Measurements from ENCODE around the gene SLC17A6.

SLC17A6 gene

DNA sequence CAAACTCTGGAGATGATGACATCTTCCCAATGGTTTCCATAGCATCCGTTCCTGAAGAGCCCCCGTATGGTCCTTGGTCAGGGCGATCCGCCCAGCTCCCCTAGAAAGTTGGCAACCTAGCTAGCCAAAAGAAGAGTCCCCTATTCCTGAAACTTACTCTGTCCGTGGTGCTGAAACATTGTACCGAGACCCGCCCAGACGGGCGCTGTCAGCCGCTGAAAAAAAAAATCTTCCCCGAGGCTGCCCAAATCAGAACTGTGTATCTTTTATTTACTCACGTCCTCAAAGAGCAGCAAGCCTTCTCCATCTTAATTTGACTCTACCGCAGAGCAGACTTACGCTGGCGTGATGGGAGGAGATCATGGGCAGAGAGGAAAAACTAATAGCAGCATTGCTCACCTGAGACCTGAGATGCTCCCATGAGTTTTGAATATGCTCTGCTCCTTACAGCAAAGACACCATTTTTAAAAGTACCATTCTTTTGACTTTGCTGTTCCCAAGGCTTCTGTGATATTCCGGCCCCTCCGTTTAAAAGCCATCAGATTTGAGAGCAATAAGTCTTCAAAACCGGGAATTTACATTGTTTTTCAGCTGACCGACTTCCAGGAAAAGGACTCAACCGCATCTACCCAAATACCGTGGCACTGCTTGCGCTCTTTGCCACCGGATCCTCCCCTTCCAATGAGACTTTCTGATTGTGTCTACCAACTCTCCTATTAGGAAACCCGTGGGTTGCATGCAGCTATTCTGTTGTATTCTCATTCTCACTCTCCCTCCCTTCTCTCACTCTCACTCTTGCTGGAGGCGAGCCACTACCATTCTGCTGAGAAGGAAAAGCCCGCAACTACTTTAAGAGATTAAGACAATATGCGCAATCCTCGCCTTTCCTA, at the start of gene SLC17A6:
SLC17A6 (plus strand) TSS at position 786 of the 890 bp plus-strand sequence. CDS start 153 bp downstream, outside the sequence.
- no peak for DNase-seq (ENCODE audit: low read depth)

DNA sequence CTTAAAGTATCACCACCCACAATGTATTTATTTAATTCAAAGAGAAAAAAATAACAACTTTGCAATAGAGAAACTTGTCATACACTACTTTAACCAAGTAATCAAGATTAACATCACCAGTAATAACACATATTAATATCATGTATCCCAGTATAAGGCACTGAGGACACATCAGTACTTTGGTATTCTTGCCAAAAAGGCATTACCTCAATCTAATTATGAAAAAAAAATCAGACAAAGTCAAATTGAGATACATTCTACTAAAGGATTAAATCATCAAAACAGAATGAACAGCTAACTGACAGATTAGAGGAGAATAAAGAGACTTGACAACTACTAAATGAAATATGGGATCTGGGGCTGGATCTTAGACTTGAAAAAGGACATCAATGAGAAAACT, 35.8 kb upstream of the SLC17A6 start:
- DNase-seq (ENCODE audit: low read depth) = no peak

DNA sequence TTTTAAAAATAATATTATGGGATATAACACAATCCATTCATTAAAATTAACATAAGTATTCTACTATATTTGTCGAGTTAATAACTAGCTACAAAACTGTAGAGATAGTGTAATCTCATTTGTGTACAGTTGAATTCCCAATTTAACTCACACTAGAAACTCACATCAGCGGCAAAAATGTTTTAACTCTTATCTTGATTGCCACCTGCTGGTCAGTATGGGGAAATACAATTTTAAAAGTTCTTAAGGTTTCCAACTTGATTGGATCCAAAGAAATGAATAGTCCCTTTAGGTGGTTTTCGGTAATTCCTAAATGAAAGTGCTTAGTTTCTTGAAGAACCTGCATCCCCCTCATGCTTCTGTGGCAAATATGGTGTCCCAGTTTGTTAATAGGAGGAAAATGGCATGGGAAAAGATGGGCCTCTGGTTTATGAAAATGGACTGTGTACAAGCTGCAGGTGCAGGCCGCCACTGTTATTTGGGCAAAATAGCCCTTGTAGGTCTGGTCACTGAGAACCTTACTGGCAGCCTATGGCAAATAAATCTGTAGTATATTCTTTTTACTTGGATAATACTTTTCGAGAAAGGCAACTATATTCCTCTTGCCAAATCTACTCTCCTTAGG, 33.7 kb upstream of the SLC17A6 start:
- DNase-seq (ENCODE audit: low read depth) = no peak

DNA sequence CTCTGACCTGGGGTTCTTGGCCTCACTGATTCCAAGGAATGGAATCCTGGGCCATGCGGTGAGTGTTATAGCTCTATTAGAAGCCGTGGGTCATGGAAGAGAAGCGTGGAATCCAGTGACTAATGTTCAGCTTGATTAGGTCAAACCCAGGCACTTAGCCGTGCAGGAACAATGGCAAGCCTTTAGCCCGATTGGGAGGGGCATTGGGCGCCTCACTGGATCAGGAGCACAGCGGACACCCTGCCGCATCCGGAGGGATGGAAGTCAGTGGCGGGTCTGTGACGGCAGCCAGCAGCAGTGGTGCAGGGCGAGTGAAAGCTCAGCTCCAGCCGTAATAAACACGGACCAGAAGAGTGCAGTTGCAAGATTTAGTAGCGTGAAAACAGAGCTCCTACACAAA, 20.5 kb upstream of the SLC17A6 start:
- no peak for DNase-seq (ENCODE audit: low read depth)

DNA sequence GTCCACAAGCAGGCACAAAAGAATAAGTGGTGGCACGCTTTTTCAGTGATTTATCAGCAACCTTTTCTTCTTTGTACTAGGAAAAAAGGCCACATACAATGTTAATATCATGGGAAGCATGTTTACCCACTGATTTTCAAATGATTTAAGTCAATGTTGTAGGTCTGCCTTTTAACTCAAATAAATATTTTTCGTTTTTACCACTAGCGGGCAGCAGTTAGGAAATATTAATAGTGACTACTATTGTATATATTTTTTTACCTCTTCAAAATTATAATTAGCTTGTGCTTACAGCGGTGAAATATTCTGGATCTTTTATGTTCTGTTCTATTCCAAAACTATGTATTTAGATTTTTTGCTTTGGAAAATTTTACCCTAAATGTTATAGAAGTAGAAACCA, 6.4 kb upstream of the SLC17A6 start:
- DNase-seq (ENCODE audit: low read depth) = no peak

DNA sequence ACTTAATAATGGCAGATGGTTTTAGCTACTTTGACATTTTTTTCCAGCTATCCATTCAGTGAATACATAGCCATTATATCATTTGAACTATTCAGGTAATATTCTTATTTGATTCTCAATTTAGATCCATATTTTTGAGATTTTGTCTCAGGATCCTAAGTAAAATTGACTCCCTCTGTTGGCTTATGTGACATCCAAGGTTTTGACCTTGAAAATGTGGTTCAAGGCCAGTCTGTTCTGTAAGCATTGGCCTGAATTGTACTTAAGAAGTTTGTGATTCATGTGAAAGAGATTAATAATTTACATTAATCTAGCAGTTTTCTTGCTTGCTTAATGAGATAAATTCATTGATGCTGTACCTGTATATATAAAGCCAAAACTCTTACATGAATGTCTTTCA, 1.6 kb upstream of the SLC17A6 start:
- no peak for DNase-seq (ENCODE audit: low read depth)

DNA sequence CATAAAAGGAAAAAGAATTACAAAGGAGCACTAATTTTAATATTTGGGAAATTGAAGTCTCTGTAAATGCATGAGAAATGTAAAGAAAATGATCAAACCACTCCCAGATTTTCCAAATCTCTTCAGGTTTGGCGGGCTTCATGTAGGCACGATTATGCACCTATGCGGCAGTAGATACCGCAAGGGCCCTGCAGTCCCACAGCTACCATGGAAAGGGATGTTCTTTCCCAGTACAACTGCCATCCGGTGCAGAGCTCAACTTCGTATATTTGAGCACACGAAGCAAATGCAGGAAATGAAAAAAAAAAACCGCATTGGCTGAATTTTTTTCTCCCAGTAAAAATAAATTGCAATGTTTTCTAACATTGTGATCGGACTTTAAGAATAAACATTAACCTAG, 1.4 kb downstream of the SLC17A6 start:
- no peak for DNase-seq (ENCODE audit: low read depth)

DNA sequence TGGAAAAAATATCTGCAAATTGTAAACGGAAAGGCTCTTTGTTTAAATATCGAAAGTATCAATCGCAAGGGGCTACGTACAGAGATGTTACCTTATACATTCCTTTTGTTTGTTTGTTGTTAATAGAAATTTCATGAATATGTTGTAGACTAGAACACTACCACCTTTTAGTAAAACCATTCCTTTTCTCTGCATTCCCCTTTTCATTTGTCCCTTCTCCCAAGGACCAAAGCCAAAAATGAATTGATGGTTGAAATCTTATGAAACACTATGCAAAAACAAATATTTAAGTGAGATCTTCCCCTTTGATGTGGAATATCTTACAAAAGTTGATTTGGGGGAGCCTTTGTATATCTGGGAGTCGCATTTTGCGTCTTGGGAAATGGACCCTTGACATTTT, 2.1 kb downstream of the SLC17A6 start:
- no peak for DNase-seq (ENCODE audit: low read depth)

DNA sequence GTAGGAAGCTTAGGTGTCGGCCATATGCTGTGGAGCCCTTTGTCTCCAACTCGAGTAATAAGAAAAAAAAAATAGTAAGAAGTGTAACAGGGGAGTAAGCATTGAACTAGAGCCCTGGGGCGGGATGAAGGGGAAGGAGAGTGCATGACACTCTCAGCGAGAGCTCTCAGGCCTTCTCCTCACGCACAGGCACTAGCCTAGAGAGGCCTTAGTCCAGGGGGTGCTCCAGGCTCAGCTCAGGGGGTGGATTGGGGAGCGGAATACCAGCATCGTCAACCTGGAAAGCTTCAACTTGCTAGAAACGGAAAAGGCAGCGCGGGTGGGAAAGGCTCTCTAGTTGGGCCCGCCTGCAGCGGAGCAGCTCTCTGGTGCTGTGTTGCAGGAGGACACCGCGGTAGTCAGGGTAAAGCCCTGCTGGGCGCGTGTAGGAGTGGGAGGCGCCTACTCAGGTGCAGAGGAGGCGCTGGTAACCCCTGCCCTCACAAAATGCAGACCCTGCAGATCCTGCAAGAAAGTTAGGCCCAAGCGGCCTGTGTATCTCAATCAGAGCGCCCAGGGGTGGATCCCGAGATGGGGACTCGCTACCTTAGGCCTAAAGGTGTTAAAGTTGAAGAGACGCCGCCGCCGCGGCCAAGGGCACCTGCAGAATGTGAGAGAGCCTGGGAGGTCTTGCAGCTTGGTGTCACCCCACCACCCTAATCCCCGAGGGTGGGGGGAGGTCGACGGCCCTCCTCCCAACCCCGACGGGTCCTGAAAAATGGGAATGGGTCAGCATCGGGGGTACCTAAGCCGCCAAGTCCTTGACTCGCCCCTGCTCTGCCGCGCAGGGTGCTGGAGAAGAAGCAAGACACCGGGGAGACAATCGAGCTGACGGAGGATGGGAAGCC, 2.8 kb downstream of the SLC17A6 start:
- no peak for DNase-seq (ENCODE audit: low read depth)

DNA sequence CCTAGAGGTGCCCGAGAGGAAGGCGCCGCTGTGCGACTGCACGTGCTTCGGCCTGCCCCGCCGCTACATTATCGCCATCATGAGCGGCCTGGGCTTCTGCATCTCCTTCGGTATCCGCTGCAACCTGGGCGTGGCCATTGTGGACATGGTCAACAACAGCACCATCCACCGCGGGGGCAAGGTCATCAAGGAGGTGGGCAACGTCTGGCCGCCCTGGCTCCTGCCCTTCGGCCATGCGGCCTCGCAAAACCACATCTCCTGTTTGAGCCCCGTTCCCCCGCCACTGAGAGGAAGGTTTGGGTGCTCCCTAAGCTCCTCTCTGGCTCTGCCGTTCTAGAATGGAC, 3.4 kb downstream of the SLC17A6 start:
- no peak for DNase-seq (ENCODE audit: low read depth)

DNA sequence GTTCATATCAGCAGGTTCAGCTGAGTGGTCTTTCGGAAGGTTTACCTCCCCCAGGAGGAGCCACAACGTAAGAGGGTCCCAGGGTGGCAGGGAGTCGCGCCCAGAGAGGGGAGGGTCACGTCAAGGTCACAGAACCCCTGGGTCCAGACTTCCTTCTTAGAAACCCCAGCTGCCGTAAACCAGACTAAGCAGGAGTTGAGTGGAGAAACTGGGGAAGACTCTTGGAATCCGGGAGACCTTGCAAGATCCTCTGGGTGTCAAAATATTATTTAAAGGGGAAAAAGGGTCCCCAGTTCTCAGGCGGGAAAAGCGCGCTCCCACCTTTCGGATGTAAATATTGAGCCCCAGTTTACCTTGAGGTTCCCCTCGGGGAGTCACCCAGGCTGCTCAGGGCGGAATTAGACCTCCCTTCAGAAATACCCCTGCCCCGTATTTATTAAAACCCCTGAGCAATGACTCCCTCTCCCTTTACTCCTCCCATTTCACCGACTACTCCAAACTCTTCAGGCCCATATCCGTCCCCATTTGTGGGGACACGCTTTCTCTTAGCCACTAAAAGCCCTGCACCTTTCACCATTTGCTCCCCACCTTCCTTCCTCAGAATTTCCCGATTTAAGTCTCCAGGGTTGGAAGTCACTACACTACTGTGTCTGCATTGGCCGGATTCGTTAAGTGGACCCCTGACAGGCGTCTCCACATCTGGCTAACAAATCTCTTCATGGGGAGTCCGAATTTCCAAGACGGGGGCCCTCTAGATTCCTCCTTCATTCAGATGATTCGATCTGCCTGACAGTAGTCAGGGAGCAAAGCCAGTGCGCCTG, 4.2 kb downstream of the SLC17A6 start:
- no peak for DNase-seq (ENCODE audit: low read depth)

DNA sequence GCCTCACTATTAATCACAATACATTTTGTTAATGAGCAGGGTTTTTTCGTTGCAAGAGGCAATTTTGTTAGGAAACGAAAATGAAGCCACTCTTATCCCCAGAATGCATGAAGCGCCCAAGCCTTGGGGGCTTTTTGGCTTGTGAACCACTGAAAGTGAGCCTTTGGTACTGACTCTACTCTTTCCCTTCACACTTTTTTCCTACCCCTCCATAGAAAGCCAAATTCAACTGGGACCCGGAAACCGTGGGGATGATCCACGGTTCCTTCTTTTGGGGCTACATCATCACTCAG, 4.8 kb downstream of the SLC17A6 start:
- no peak for DNase-seq (ENCODE audit: low read depth)

DNA sequence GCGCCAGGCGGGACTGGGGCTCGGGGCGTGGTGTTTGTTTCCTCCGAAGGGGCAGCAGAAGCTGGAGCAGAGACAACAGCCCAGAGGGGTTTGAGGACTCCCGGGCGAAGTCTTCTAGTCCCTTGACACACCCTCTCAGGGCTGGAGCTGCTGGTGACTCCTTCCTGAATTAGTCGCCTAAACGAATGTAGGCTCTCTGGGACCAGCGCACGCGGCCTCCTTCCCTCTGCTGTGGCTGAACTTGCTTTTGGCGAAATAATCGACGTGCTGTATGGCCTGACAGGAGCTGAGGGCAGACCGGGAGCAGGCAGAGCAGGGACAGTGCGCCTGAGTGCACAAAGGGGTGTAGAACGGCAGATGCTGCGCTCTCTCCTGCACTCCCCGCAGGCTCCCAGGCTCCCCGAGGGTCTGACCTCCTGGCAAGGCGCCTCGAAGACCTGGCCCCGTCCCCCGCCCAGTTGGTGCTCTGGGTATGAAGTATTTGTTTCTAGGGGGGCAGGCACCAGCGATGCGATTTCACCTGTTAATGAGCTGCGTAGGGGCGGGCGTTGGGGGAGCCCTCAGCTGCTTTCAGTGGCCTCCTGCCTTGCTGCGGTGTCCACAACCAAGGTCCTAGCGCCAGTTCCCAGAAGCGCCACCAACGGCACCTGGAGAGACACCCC, 5.3 kb downstream of the SLC17A6 start:
- no peak for DNase-seq (ENCODE audit: low read depth)

DNA sequence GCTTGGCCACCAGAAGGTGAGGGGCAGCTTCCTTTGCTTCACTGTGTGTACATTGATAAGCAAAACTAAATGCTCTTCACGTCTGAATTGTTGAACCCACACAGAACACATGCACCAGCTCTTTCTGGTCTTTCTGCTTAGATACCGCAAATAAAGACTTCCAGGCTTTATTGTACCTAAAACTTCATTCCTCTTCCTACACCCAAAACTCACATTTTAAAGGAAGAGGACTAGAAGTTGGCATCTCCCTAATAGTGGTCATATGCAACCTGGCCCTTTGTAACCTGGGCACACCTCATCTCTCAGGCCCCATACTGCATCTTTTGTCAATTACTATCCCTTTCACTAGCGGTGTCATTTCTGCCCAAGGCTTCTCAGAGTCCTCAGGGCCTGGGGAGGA, 5.9 kb downstream of the SLC17A6 start:
- DNase-seq (ENCODE audit: low read depth) = no peak

DNA sequence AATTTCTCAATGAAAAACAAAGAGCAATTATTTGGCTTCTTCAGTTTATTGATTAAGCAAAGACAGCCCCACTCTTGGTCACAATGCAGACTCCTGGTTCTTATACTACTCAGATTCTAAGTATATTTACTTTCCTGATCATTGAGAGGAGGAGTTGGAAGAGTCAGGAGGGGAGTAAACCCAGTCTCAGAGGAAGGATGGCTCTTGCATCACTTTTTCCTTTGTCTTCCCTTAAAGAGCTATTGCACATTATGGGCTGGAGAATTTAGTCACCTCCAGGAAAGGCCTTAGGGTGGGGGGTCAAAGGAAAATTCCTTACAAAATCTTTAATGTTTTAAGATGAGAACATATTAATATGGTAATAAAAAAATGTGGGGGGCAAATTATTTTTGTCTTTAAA, 8.1 kb downstream of the SLC17A6 start:
- DNase-seq (ENCODE audit: low read depth) = no peak

DNA sequence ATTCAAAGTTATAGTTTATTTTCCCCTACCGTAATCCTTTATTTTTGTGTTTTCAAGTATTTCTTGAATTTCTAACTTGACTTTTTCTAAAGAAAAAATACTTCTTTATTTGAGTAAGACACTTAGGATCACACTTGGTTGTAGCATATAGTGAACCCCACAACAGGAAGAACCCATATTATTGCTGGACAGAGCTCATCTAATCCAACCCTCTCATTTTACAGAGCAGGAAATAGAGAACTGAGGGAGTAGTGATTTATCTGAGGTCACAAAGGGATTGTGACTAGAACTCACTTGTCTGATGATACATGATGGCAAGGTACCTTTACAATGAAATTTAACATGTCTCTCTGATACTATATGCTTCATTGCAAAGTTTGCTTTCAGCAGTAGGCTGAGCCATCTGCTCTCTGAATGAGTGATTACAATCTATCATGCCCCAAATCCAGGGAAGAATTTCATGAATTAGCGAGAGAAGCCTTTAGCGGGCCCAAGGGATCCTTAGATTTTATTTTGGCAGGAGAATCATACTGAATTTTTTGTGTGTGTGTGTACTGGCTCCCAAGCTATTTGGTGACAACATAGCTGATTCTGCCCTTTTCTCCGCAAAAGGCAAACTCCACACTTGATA, 9.8 kb downstream of the SLC17A6 start:
- no peak for DNase-seq (ENCODE audit: low read depth)

DNA sequence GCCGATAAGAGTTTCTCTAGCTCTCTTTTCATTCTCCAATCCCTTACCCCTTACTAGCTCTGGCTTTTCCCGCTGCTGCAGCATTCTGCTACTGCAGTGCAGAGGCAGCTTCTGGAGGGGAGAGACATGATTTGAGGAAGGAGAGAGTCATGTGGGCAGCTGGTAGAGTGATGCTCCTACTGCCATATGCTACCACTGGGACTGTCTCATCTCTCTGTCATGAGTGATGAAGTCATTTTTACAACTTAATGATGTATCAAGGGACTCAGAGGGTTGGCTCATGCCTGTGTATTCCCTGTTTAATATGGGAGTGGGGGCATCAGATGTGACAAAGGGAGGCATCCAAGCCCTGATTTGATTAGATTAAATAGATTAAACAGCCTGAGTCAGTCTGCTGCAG, 11.3 kb downstream of the SLC17A6 start:
- DNase-seq (ENCODE audit: low read depth) = no peak

DNA sequence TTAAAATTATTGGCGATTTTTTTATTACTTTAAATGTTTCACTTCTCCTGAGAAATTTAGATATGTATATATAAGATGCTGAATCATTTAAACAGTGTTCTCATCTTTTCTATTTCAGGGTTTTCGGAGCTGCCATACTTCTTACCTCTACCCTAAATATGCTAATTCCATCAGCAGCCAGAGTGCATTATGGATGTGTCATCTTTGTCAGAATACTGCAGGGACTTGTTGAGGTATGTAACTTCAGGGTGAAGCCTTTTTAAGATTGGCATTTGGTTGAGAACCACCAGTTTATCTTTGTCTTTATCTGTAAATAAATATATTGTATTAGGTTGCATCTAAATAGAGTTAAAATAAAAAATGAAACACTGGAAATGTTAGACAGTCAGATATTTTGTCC, 21.1 kb downstream of the SLC17A6 start:
- no peak for DNase-seq (ENCODE audit: low read depth)

DNA sequence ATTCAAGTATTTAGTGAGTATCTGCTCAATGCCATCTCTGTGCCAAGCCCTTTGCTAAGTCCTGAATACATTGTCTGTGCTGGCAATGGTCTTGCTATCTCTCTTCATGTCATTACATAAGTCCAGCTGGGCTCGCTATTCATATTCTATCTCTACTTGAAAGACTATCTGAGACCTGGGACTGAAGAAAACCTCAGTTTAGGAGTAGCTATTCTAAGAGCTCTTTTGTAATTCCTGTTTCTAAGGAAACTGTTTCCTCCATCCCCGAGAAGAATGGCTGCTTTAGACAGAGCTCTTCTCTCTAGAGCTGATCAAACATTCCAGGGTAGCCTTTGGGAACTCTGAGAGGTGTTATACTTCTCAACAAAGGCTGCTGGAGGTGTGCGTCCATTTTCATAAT, 33.0 kb downstream of the SLC17A6 start:
- no peak for DNase-seq (ENCODE audit: low read depth)

DNA sequence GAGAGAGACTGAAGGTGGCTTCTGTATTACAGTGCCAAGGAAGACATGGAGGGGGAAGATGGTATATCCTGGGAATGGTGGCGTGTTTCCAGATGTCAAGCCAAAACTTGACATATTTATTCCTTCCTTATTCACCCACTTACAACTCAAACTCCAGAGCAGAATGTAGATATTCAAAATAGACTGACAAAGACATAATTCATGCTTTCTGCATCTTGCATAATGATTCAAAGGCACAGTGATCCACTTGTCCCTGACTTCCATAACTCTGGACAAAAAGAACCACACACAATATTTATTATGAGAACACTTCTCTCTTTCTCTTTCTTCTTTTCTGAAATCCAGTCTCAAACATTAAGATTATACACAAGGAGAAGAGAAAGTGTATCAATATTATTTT, 48.9 kb downstream of the SLC17A6 start:
- DNase-seq (ENCODE audit: low read depth) = no peak

Data from activated T-helper 9 cell treated with anti-CD3 and anti-CD28 coated beads, Interleukin-2, amount 50 U/mL, for 16 hours (primary cell).